GM12878 (cell line): ENCODE data around the gene EEF1AKMT3.

Source experiments
- EP300 ChIP-seq, 2 experiments: fragments of 150-350 bp in 1 of 2; IDR thresholded peaks; 2 replicates each; pipeline ENCODE4 v1.6.1; 2011 to 2012; ENCODE audit warnings: low read depth in 2 of 2, low read length in 2 of 2, borderline replicate concordance in 1 of 2, improper control_type of control experiment in 1 of 2, inconsistent platforms in 1 of 2; ENCODE audit not compliant: control insufficient read depth in 1 of 2
- ESRRA ChIP-seq: IDR thresholded peaks from 2 replicates; pipeline ENCODE4 v1.6.1; 2012; ENCODE audit warnings: mild to moderate bottlenecking, low read length, improper control_type of control experiment
- NFYB ChIP-seq: IDR thresholded peaks from 2 replicates; pipeline ENCODE4 v1.6.1; 2011; ENCODE audit warnings: low read depth, mild to moderate bottlenecking, low read length, improper control_type of control experiment, moderate library complexity; ENCODE audit not compliant: insufficient read depth
- POLR2A ChIP-seq: IDR thresholded peaks from 2 replicates; pipeline ENCODE4 v1.6.1; 2011; ENCODE audit warnings: low read depth, mild to moderate bottlenecking, low read length
- RAD51 ChIP-seq: fragments of 450-650 bp; IDR thresholded peaks from 2 replicates; pipeline ENCODE4 v1.6.1; 2016; ENCODE audit warnings: moderate library complexity, mild to moderate bottlenecking, inconsistent platforms
- SMAD1 ChIP-seq: fragments of 450-650 bp; IDR thresholded peaks from 2 replicates; pipeline ENCODE4 v1.6.1; 2018; ENCODE audit warnings: mild to moderate bottlenecking, low read depth; ENCODE audit not compliant: partially characterized antibody
- SUPT20H ChIP-seq: IDR thresholded peaks from 2 replicates; pipeline ENCODE4 v1.6.1; 2011; ENCODE audit warnings: low read depth, mild to moderate bottlenecking, low read length, moderate library complexity, borderline replicate concordance; ENCODE audit not compliant: control insufficient read depth
- TF ChIP-seq, protein P1 (sequence below), 3 experiments: IDR thresholded peaks in 2 of 3; conservative IDR thresholded peaks in 1 of 3; 2 replicates each; pipeline ENCODE4 v1.5.1; 2011; ENCODE audit warnings: low read depth in 3 of 3, low read length in 3 of 3, mild to moderate bottlenecking in 3 of 3, control low read depth in 2 of 3, moderate library complexity in 2 of 3, inconsistent platforms in 1 of 3, mixed read lengths in 1 of 3; ENCODE audit not compliant: control insufficient read depth in 2 of 3, insufficient read depth in 1 of 3; ENCODE audit errors: extremely low read depth in 1 of 3

- TF ChIP-seq, protein P1, sequence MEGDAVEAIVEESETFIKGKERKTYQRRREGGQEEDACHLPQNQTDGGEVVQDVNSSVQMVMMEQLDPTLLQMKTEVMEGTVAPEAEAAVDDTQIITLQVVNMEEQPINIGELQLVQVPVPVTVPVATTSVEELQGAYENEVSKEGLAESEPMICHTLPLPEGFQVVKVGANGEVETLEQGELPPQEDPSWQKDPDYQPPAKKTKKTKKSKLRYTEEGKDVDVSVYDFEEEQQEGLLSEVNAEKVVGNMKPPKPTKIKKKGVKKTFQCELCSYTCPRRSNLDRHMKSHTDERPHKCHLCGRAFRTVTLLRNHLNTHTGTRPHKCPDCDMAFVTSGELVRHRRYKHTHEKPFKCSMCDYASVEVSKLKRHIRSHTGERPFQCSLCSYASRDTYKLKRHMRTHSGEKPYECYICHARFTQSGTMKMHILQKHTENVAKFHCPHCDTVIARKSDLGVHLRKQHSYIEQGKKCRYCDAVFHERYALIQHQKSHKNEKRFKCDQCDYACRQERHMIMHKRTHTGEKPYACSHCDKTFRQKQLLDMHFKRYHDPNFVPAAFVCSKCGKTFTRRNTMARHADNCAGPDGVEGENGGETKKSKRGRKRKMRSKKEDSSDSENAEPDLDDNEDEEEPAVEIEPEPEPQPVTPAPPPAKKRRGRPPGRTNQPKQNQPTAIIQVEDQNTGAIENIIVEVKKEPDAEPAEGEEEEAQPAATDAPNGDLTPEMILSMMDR (IDR thresholded peaks at IDR 0.05 in 2 of 3, conservative IDR thresholded peaks at IDR 0.05 in 1 of 3; ENCODE audit: control insufficient read depth in 2 of 3, extremely low read depth in 1 of 3, insufficient read depth in 1 of 3, low read depth in 3 of 3, low read length in 3 of 3), result no peak
- TF ChIP-seq POLR2A (peak; percentile 97), EP300 (IDR thresholded peaks at IDR 0.05; ENCODE audit: borderline replicate concordance in 1 of 2, control insufficient read depth in 1 of 2, low read depth in 2 of 2, low read length in 2 of 2) (no peak), SMAD1 (no peak), RAD51 (no peak; the same call in 1 of the 2 replicates), SUPT20H (no peak), NFYB (no peak), ESRRA (no peak)
Measured at GRCh38 chr12:57771873-57772428, 463 bp upstream of the EEF1AKMT3 start, which contains the start of gene METTL1.
